Breast epithelium (tissue), 4 donors: ENCODE measurements around the gene HMGN1. TPM values are rescaled to one million over a fixed set of nuclear protein-coding genes. Genes with fewer than 3 reads are reported as not detected.
A peak's percentile ranks its signal among the peaks of the same experiment; 100 is the strongest.
"Not testable (repeated sequence)": the region's sequence is repeated elsewhere in the genome, so short reads cannot be mapped to it uniquely, and the experiment has no call there.

Experiments used
- DNase-seq, 2 donors: peaks; one replicate each; pipeline ENCODE4 v3.0.0-alpha.2; 2019; ENCODE audit warnings: low spot score in 2 of 2
- H3K27ac ChIP-seq, 2 donors: fragments of 200-600 bp; sonication (generic) in 1 of 2; one replicate each; pipeline ENCODE4 v1.5.1; 2016 to 2019; ENCODE audit warnings: mild to moderate bottlenecking in 1 of 2
- H3K27me3 ChIP-seq, 2 donors: fragments of 200-600 bp; sonication (generic) in 1 of 2; one replicate each; pipeline versions ENCODE4 v1.5.1 to v1.6.0; 2017 to 2019; ENCODE audit warnings: control low read depth in 1 of 2, mild to moderate bottlenecking in 1 of 2
- H3K36me3 ChIP-seq: fragments of 200-600 bp; one replicate; pipeline ENCODE4 v1.5.1; 2019
- H3K4me1 ChIP-seq, 2 donors: fragments of 200-600 bp; sonication (generic); one replicate each; pipeline ENCODE4 v1.5.1; 2016 to 2019; ENCODE audit warnings: control low read depth in 1 of 2
- H3K4me3 ChIP-seq, 3 donors: fragments of 200-600 bp; sonication (generic); 1 replicate in 2 of 3; 2 replicates in 1 of 3; pipeline ENCODE4 v1.5.1; 2016 to 2019; ENCODE audit warnings: mild to moderate bottlenecking in 3 of 3, moderate library complexity in 2 of 3
- H3K9me3 ChIP-seq, 2 donors: fragments of 200-600 bp; sonication (generic) in 1 of 2; one replicate each; pipeline ENCODE4 v1.5.1; 2016 to 2019; ENCODE audit warnings: control low read depth in 1 of 2
- POLR2A ChIP-seq: fragments of 450-650 bp; IDR thresholded peaks from one replicate; pipeline ENCODE4 v1.6.1; 2016; ENCODE audit warnings: antibody characterized with exemption, mild to moderate bottlenecking, moderate library complexity
- POLR2AphosphoS5 ChIP-seq, 3 donors: sonication (generic); formaldehyde crosslinking; IDR thresholded peaks; one replicate each; pipeline ENCODE4 v1.6.1; 2017; ENCODE audit warnings: antibody characterized with exemption in 3 of 3
- intact Hi-C: fragments of 100-400 bp; cut with DNase I; formaldehyde crosslinking; loops from one replicate; pipeline ENCODE4 v1.15.1; 2023; ENCODE audit warnings: low total_unique reads
- total RNA-seq, 3 donors: library from RNA; depleted of rRNA; stranded (reverse); fragments of >200 nt; gene quantifications; one replicate each; pipeline ENCODE4 v1.1.0, GENCODE V29; 2016
- TF ChIP-seq, protein P1 (sequence below), 3 donors: fragments of 450-650 bp; IDR thresholded peaks; one replicate each; pipeline ENCODE4 v1.5.1; 2016 to 2017; ENCODE audit warnings: antibody characterized with exemption in 3 of 3, mild to moderate bottlenecking in 3 of 3, moderate library complexity in 3 of 3

Gene HMGN1
- total RNA-seq, 3 donors from 2014 or later, result 68.5 to 166 (median 127) TPM

DNA sequence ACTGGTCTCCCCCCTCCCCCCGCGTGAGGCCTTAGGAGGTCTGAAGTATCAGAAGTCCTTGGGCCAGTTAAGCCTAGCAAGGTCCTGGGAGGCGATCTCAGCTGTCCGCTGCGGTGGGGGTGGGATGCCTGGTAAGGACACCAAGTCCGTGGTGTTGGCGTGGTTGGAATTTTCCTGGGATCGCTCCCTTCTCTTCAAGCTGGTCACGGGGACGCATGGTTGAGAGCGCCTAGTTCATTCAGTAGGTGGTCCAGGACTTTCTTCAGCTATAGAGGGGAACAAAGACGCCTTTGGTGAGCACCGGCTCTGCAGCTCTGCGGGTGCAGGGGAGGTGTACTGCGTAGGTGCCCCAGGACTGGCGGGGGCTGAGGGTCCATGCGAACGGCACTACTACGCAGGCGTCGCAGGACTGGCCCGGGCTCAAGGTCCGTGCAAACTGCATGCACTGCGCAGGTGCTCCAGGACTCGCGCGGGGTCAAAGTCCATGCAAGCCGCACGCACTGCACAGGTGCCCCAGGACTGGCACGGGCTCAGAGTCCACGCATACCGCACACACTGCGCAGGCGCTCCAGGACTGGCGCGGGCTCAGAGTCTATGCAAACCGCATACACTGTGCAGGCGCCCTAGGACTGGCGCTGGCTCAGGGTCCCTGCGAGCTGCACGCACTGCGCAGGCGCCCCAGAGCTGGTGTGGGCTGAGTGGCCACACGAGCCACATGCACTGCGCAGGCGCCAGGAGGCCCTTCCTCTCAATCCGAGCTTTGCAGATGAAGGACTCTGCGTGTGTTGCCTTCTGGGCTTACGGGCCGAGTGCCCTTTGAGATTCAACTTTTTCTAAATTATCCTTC lies 36.6 kb upstream of the HMGN1 start:
- Histone ChIP-seq H3K27ac (peak overlapping the region; percentile 72 to 80), H3K27me3 (no peaks in the 10 kb centered on the region), H3K36me3 (no peaks in the 10 kb centered on the region), H3K4me3 (peak overlapping the region; percentile 24 to 59 (median 47)), H3K9me3 (no peaks in the 10 kb centered on the region), H3K4me1 (no peaks in the 10 kb centered on the region)
- intact Hi-C loops, result no loop called here
- peak; percentile 66 to 70 for DNase-seq
- TF ChIP-seq POLR2AphosphoS5 (IDR thresholded peaks at IDR 0.05), result no peak
- no peak for TF ChIP-seq POLR2A
- TF ChIP-seq, protein P1, sequence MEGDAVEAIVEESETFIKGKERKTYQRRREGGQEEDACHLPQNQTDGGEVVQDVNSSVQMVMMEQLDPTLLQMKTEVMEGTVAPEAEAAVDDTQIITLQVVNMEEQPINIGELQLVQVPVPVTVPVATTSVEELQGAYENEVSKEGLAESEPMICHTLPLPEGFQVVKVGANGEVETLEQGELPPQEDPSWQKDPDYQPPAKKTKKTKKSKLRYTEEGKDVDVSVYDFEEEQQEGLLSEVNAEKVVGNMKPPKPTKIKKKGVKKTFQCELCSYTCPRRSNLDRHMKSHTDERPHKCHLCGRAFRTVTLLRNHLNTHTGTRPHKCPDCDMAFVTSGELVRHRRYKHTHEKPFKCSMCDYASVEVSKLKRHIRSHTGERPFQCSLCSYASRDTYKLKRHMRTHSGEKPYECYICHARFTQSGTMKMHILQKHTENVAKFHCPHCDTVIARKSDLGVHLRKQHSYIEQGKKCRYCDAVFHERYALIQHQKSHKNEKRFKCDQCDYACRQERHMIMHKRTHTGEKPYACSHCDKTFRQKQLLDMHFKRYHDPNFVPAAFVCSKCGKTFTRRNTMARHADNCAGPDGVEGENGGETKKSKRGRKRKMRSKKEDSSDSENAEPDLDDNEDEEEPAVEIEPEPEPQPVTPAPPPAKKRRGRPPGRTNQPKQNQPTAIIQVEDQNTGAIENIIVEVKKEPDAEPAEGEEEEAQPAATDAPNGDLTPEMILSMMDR (IDR thresholded peaks at IDR 0.05), result no peak

GRCh38 chr21:39384674-39385298 lies 35.9 kb upstream of the HMGN1 start:
- peak overlapping the region; percentile 22 to 80 for H3K27ac ChIP-seq
- H3K27me3 ChIP-seq, result no peaks in the 10 kb centered on the region
- H3K36me3 ChIP-seq, result no peaks in the 10 kb centered on the region
- H3K4me1 ChIP-seq, result no peaks in the 10 kb centered on the region
- intact Hi-C loops, result no loop called here
- TF ChIP-seq POLR2A, result no peak
- TF ChIP-seq, protein P1 (IDR thresholded peaks at IDR 0.05), result no peak
- no peak for TF ChIP-seq POLR2AphosphoS5 (IDR thresholded peaks at IDR 0.05)
- H3K4me3 ChIP-seq, result peak overlapping the region in 1 of 3 donors; percentile 47
- DNase-seq, result no peak
- no peaks in the 10 kb centered on the region for H3K9me3 ChIP-seq

DNA sequence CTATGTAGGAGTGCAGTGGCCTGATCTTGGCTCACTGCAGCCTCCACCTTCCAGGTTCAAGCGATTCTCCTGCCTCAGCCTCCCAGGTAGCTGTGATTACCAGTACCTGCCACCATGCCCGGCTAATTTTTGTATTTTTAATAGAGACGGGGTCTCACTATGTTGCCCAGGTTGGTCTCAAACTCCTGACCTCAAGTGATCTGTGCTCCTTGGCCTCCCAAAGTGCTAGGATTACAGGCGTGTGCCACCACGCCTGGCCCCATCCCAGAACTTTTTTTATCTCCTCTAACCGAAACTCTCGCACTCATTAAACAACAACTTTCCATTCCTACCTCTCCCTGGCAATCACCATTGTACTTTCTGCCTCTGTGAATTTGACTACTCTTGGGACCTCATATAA lies 33.2 kb upstream of the HMGN1 start:
- H3K4me3 ChIP-seq, H3K4me1 ChIP-seq, DNase-seq, intact Hi-C loops, H3K27me3 ChIP-seq, H3K9me3 ChIP-seq, H3K27ac ChIP-seq, H3K36me3 ChIP-seq: not testable (repeated sequence)

DNA sequence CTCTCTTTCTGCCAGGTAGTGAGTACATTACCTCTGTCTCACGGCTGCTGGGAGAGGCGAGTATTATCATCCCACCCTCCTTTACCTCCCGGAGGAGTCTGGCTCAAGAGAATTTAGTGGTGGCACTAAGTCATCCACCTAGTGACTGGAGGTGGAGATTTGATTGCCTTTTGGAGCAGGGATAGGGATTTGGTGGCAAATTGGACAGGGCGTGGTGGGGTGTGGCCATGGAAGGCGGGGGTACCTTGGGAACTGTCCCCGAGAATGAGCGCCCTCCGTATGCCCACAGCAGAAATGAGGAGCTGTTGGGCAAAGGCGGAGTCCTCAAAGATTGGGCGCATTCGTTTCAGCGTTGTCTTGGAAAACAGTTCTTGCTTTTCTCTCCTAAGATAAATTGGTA lies 32.1 kb upstream of the HMGN1 start:
- Histone ChIP-seq H3K9me3 (no peaks in the 10 kb centered on the region), H3K36me3 (no peaks in the 10 kb centered on the region), H3K27ac (peak overlapping the region; percentile 92 to 98), H3K27me3 (no peaks in the 10 kb centered on the region), H3K4me1 (no peaks in the 10 kb centered on the region), H3K4me3 (peak overlapping the region; percentile 58 to 78 (median 69))
- TF ChIP-seq POLR2A (no peak), POLR2AphosphoS5 (IDR thresholded peaks at IDR 0.05) (no peak)
- TF ChIP-seq, protein P1 (IDR thresholded peaks at IDR 0.05), result no peak
- intact Hi-C loops, result no loop called here
- no peak for DNase-seq

DNA sequence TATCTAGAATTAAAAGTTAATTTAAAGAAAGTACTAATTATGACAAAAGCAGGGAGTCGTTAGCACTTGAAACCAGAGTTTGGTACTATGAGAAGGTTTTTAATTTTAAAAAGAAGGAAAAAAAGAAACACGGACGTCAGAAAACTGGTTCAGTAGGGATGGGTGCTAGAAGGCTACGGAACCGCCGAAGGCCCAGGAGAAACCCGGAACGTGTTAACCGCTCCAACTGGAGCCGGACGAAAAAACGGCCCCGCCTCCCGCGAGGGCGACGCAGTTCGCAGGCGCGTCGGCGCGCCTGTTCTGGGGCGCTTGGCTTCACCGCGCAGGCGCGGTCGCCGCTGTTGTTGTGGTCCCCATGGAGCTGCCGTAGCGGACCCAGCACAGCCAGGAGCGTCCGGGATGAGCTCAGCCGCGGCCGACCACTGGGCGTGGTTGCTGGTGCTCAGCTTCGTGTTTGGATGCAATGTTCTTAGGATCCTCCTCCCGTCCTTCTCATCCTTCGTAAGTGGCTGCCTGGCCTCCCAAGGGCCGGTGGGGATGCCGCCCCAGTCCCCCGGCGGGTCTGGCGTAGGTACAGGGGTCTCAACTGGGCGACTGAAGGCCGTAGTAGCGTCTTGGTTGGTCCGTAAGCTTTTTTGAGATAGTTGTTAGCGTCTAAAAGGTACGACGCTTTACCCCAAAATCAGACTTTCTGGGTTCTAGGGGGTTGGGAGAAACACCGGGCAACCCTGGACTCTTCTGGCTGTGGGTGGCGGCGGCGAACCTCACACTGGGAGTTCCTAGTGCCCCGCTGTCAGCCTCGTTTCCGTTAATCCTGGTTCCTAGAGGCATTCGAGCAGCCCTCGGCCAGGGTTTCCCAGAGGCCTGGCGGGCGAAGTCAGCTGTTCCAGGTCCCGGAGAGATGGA lies 31.4 kb upstream of the HMGN1 start:
- Histone ChIP-seq H3K4me1 (no peaks in the 10 kb centered on the region), H3K27me3 (no peaks in the 10 kb centered on the region), H3K27ac (peak overlapping the region; percentile 92 to 98), H3K9me3 (no peaks in the 10 kb centered on the region), H3K4me3 (peak overlapping the region; percentile 58 to 78 (median 69)), H3K36me3 (no peaks in the 10 kb centered on the region)
- intact Hi-C loops, result no loop called here
- peak; percentile 92 to 93 for DNase-seq
- TF ChIP-seq POLR2AphosphoS5 (IDR thresholded peaks at IDR 0.05) (peak; percentile 59 to 87 (median 72)), POLR2A (peak; percentile 69)
- TF ChIP-seq, protein P1 (IDR thresholded peaks at IDR 0.05), result peak in 1 of 3 donors; percentile 12
